NCI-H748 (cell line): Measurements from ENCODE around the gene SENP3.
"Not testable (repeated sequence)": the region's sequence is repeated elsewhere in the genome, so short reads cannot be mapped to it uniquely, and the experiment has no call there.

Experiments
- DNase-seq: peaks from one replicate; lab custom pipeline; 2025; ENCODE audit not compliant: unreplicated experiment; lab: John Stamatoyannopoulos, UW

Gene SENP3

GRCh38 chr17:7591596-7591995 is 29.9 kb downstream of the SENP3 start:
- DNase-seq = no peak

GRCh38 chr17:7592422-7593021 is 30.8 kb downstream of the SENP3 start:
- DNase-seq = no peak

DNA sequence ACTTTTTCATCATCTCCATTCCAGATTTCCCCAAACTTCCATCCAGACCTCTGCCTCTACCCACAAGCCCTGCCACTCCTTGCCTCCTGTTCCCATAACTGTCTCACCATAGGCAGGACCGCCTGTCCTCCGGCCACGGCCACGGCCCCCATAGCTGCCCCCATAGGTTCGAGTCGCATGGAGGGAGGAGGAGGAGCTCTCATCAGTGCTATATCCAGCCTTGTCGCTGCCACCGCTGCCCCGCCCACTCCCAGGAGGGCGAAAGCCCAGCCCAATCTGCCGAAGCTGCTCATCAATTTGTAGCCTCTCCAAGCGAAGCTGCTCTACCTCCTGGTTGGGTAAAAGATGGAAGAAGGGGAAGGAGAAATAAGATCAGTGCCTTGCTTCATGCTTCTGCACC is 31.6 kb downstream of the SENP3 start:
- no peak for DNase-seq

DNA sequence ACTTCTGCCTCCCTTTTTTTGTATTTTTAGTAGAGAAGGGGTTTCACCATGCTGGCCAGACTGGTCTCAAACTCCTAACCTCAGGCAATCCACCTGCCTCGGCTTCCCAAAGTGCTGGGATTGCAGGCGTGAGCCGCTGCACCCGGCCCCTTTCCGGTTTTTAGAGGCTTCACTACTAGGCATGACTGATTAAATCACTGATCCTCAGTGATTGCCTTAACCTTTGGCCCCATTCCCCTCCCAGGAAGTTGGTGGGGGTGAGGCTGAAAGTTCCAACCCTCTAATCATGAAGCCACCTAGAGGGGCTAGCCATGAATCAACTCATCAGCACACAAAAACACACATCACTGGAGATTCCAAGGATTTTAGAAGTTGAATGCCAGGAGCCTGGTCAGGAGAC is 35.8 kb downstream of the SENP3 start:
- DNase-seq = not testable (repeated sequence)

DNA sequence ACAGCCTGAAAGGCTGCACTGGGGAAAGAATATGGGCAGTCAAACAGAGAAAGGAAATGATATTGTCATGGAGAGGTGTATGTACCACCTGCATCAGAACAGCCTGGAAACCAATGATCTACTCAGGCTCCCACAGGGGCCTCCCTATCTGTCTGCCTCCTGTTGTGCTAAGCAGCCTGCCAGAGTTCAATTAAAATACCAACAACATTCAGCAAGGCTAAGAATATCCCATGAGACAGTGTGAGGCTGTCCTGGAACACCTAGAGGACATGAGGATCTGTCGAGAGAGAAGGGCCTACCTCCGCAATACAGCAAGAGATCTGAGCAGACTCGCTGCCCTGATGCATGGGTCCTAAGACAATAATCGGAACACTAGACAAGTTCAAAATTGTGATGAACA is 44.6 kb downstream of the SENP3 start:
- DNase-seq = no peak

DNA sequence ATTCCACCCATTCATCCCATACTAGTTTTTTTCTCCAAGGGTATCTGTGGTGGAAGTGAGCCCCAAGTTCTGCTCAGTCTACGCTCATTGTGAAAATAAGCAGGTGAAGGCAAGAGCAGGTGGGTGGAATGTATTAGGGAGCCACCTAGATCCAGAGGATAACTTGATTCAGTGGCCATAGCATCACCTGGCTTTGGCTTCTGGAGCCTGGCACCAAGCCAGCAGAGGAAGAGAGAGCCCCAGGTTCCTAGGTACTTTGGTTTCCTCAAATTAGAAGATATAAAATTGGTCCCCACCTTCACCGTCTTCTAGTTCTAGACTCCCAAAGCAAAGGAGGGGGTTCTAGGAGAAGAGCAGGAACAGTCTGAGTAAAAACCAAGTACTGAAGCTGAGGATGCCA is 48.9 kb downstream of the SENP3 start:
- DNase-seq = peak; percentile 29

GRCh38 chr17:7611635-7612293 is 50.0 kb downstream of the SENP3 start:
- DNase-seq = no peak

DNA sequence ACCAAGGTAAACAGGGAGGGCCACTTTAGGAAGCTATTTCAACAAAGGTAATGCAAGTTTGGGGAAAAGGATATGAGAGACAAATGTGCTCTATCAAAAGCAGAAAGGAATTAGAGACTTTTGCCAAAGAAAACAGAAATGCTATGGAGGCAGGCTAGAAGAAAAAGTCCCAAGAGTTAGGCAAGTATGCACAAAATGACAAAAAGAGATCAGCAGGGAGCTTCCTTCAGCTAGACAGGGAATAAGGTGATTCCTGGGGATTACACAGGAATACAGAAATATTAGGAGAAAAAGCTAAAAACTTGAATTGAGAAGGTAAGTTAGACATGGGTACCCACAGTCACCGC is 50.5 kb downstream of the SENP3 start:
- DNase-seq = no peak

- no peak for DNase-seq
These were observed 52.2 kb downstream of the SENP3 start for GRCh38 chr17:7613769-7614424.

- DNase-seq = peak; percentile 100
These were observed 52.9 kb downstream of the SENP3 start, which contains the start of gene FXR2 for GRCh38 chr17:7614425-7615264. TSS of gene FXR2 (minus strand) at chr17:7614897. CDS start at chr17:7614532, 365 bp downstream.

GRCh38 chr17:7615265-7615747 is 53.6 kb downstream of the SENP3 start:
- no peak for DNase-seq

GRCh38 chr17:7618608-7619007 is 56.9 kb downstream of the SENP3 start:
- no peak for DNase-seq

DNA sequence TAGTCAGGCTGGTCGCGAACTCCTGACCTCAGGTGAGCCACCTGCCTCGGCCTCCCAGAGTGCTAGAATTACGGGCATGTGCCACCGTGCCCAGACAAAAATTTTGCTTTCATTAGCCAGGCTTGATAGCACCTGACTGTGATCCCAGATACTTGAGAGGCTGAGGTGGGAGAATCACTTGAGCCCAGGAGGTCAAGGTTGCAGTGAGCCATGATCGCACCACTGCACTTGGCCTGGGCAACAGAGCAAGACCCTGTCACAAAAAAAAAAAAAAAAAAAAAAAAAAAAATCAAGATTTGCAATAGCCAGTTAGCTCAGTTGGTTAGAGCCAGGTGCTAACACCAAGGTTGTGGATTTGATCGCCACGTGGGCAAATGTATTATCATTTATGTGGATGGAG is 59.1 kb downstream of the SENP3 start:
- DNase-seq = no peak
